Germinal center (tissue), 1 donor: ENCODE measurements around the gene SVEP1.
"Not testable (repeated sequence)": the region's sequence is repeated elsewhere in the genome, so short reads cannot be mapped to it uniquely, and the experiment has no call there.

Experiments
- DNase-seq: peaks from one replicate; pipeline ENCODE4 v3.0.0; 2012; ENCODE audit warnings: mixed read lengths, low spot score

Gene SVEP1

GRCh38 chr9:110579034-110579861 lies at the start of gene SVEP1:
Gene SVEP1 (minus strand): TSS chr9:110579741. CDS start chr9:110579543, 198 bp downstream.
- no peak for DNase-seq

GRCh38 chr9:110626101-110626829 lies 46.7 kb upstream of the SVEP1 start:
- DNase-seq = no peak

GRCh38 chr9:110623462-110624025 lies 44.0 kb upstream of the SVEP1 start:
- DNase-seq = peak; percentile 18

- DNase-seq = no peak
These were observed 42.8 kb upstream of the SVEP1 start for GRCh38 chr9:110622368-110622767.

GRCh38 chr9:110620726-110621125 lies 41.2 kb upstream of the SVEP1 start:
- no peak for DNase-seq

GRCh38 chr9:110619831-110620230 lies 40.3 kb upstream of the SVEP1 start:
- DNase-seq = no peak

GRCh38 chr9:110615498-110615897 lies 36.0 kb upstream of the SVEP1 start:
- DNase-seq = no peak

GRCh38 chr9:110614576-110614975 lies 35.0 kb upstream of the SVEP1 start:
- not testable (repeated sequence) for DNase-seq

GRCh38 chr9:110606179-110606790 lies 26.7 kb upstream of the SVEP1 start:
- no peak for DNase-seq

- no peak for DNase-seq
These were observed 26.0 kb upstream of the SVEP1 start for GRCh38 chr9:110605565-110605964.

- no peak for DNase-seq
These were observed 24.6 kb upstream of the SVEP1 start for GRCh38 chr9:110604171-110604601.

- no peak for DNase-seq
These were observed 22.7 kb upstream of the SVEP1 start for GRCh38 chr9:110602281-110602680.

- no peak for DNase-seq
These were observed 21.6 kb upstream of the SVEP1 start for GRCh38 chr9:110601098-110601497.

GRCh38 chr9:110599468-110599867 lies 19.9 kb upstream of the SVEP1 start:
- DNase-seq = no peak

GRCh38 chr9:110592044-110592830 lies 12.7 kb upstream of the SVEP1 start:
- DNase-seq = no peak

GRCh38 chr9:110591526-110591925 lies 12.0 kb upstream of the SVEP1 start:
- no peak for DNase-seq

- no peak for DNase-seq
These were observed 11.3 kb upstream of the SVEP1 start for GRCh38 chr9:110590816-110591215.

- no peak for DNase-seq
These were observed 8.8 kb upstream of the SVEP1 start for GRCh38 chr9:110588296-110588695.

- no peak for DNase-seq
These were observed 3.7 kb upstream of the SVEP1 start for GRCh38 chr9:110583237-110583636.

GRCh38 chr9:110582156-110582555 lies 2.6 kb upstream of the SVEP1 start:
- DNase-seq = no peak

- DNase-seq = no peak
These were observed 1.3 kb upstream of the SVEP1 start for GRCh38 chr9:110580850-110581249.

- DNase-seq = no peak
These were observed 300 bp upstream of the SVEP1 start for GRCh38 chr9:110579862-110580219.
